ENCODE results near the gene ZP1.
"Not testable (repeated sequence)": the region's sequence is repeated elsewhere in the genome, so short reads cannot be mapped to it uniquely, and the experiment has no call there.

ZP1 gene, protein sequence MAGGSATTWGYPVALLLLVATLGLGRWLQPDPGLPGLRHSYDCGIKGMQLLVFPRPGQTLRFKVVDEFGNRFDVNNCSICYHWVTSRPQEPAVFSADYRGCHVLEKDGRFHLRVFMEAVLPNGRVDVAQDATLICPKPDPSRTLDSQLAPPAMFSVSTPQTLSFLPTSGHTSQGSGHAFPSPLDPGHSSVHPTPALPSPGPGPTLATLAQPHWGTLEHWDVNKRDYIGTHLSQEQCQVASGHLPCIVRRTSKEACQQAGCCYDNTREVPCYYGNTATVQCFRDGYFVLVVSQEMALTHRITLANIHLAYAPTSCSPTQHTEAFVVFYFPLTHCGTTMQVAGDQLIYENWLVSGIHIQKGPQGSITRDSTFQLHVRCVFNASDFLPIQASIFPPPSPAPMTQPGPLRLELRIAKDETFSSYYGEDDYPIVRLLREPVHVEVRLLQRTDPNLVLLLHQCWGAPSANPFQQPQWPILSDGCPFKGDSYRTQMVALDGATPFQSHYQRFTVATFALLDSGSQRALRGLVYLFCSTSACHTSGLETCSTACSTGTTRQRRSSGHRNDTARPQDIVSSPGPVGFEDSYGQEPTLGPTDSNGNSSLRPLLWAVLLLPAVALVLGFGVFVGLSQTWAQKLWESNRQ

GRCh38 chr11:60866911-60867870 is at the start of gene ZP1:
ZP1 (plus strand) TSS chr11:60867542; CDS start chr11:60867562, 20 bp downstream.
- no peak for DNase-seq

DNA sequence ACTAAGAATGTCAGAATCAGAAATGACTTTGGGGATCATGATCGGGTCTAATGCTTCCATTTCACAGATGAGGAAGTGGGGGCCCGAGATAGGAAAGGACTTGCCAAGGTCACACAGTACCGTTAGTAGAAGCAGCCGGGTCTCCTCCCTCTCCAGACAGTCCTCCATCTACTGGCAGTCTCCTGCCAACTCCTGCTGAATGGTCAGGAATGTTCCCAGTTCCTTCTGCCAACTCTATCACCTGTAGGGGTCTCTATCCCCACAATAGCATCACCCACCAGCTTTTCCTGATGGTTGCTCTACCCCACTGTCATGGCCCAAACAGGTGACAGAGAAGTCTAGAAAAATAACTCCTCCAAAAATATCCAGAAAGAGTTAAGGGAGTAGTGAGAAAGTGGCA is 49.3 kb upstream of the ZP1 start:
- no peak for DNase-seq

GRCh38 chr11:60821827-60822599 is 45.3 kb upstream of the ZP1 start:
- DNase-seq, result no peak

GRCh38 chr11:60823745-60824306 is 43.5 kb upstream of the ZP1 start:
- not testable (repeated sequence) for DNase-seq

- no peak for DNase-seq
These were observed 42.2 kb upstream of the ZP1 start for GRCh38 chr11:60825118-60825517.

GRCh38 chr11:60825790-60826189 is 41.6 kb upstream of the ZP1 start:
- no peak for DNase-seq

DNA sequence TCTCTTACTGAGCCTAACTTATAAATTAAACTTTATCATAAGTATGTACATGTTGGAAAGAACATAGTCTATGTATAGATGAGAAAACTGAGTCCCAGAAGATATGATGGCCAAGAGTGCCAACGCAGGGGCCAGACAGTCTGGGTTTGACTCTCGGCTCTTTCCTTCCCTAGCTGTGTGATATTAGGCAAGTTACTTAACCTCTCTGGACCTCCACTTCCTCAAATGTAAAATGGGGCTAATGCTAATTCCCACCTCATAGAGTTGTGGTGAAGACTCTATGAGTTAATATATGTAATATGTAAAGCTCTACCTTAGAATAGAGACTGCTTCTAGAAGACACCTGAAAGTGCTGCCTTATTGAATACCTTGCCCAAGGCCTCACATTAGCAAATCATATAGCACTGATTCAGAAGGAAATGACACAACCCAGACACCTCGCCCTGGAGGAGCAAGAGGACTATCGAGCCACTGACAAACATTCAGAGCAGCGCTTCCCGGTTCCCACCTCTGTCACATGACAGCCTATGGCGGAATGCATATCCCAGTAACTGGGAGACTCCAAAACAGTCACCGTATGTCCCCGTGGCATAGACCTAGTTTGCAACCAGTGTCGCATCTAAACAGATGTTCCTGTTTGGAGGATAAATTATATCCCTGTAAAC is 36.7 kb upstream of the ZP1 start:
- no peak for DNase-seq

GRCh38 chr11:60831143-60831500 is 36.2 kb upstream of the ZP1 start:
- peak; percentile 63 to 72 for DNase-seq

- DNase-seq, result no peak
These were observed 35.8 kb upstream of the ZP1 start for GRCh38 chr11:60831501-60832079.

GRCh38 chr11:60834742-60835533 is 32.4 kb upstream of the ZP1 start:
- DNase-seq, result no peak

GRCh38 chr11:60835534-60835846 is 31.9 kb upstream of the ZP1 start:
- DNase-seq, result no peak

DNA sequence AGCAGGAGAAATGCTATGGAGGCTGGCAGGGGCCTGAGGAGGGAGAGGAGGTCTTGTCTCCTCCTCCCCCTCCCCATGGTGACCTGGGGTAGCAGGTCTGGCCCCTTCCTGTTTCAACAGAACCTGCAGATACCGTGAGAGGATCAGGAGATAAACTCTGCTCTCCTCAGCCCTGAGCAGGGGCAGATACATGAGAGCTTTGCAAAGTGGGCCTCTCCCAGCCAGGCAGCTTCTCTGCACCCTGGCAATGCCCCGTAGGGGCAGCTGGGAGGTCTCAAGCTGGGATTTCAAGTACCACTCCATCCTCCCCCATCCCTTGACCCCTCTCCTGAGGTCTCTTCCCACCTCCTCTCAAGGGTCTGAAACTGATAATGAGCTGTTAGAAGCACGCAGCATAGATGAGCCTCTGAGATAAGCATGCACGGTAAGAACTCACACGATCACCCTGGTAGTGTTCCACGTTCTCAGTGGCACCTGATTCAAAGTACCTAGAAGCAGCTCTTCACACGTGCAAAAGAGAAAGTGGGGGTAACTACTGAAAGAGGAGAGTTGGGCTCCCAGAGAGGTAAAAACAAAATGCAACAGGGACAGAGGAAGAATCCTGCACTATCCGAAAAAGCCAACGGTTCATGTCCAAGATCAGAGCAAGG is 30.4 kb upstream of the ZP1 start:
- DNase-seq, result no peak

- DNase-seq, result no peak
These were observed 29.2 kb upstream of the ZP1 start for GRCh38 chr11:60838132-60838531.

DNA sequence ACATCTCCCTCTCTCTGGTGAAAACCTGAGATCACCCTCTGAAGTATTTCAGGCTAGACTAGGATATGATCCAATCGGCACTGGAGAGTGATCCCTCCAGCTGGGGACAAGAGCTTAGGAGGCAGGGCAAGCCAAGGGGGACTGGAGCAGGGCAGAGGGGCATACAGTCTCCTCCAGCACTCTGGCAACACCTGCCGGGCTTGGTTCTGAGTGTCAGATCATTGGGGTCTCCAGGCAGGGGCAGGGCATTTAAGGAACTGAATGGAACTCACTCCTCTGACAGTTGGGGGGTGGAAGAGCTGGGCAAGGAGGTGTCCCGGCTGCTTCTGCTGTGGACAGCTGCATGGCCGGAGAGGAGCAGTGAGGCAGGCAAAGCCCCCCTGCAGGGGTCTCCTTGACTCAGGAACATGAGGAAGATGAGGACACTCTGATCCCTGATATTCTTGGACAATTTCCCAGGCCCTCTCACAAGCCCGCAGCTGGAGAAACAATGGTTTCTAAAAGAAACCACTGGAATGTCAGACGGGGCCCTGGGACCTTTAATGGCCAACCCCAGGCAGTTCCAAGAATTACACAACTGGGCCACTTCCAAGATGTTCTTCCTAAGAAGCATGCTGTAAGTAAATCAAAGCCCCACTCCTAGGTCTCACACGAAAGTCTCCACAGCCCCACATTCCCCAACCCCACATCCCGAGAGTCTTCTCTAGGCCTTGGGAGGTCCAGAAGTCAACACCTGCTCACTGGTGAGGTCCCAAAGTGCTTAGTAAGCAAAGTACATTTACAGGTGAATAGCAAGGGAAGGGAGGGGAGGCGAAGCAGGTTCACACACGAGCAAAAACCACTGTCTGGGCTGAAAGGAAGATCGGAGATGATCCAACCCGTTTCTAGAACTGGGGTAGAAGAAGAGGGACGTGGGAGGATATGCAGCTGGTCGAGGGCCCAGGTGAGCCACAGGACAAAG is 26.6 kb upstream of the ZP1 start:
- no peak for DNase-seq

- DNase-seq, result peak; percentile 86 to 87
These were observed 25.3 kb upstream of the ZP1 start, which contains the start of gene CCDC86 for GRCh38 chr11:60841797-60842667. CCDC86 (plus strand) TSS chr11:60842113; CDS start chr11:60842125, 12 bp downstream.

- DNase-seq, result peak in 1 of 2 experiments; percentile 16
These were observed 24.4 kb upstream of the ZP1 start for GRCh38 chr11:60842668-60843600.

Measured in Kasumi-1 (cell line).